GM23338 (cell line): Measurements from ENCODE around the gene ERVV-1.

Experiments used
- CREB1 ChIP-seq: fragments of 250-450 bp; sonication (Bioruptor Pico); IDR thresholded peaks from 2 replicates; pipeline ENCODE4 v1.5.0; 2020; ENCODE audit warnings: low read depth, mild to moderate bottlenecking, moderate library complexity
- CTCF ChIP-seq, 2 experiments: fragments of 200-600 bp in 1 of 2; sonication (generic) in 1 of 2; conservative IDR thresholded peaks; 2 replicates each; pipeline versions ENCODE4 v1.5.1 to v1.6.1; 2016 to 2017; ENCODE audit warnings: antibody characterized with exemption in 2 of 2, low read depth in 2 of 2, mild to moderate bottlenecking in 2 of 2, moderate library complexity in 1 of 2
- EZH2 ChIP-seq: fragments of 200-600 bp; sonication (generic); IDR thresholded peaks from one replicate; pipeline ENCODE4 v1.8.0; 2017; ENCODE audit warnings: antibody characterized with exemption, mild to moderate bottlenecking, low read depth; ENCODE audit not compliant: unreplicated experiment
- JUNB ChIP-seq: IDR thresholded peaks from one replicate; pipeline ENCODE4 v1.6.1; 2016; ENCODE audit warnings: antibody characterized with exemption; ENCODE audit not compliant: unreplicated experiment
- REST ChIP-seq: IDR thresholded peaks from one replicate; pipeline ENCODE4 v1.6.1; 2018; ENCODE audit warnings: antibody characterized with exemption; ENCODE audit not compliant: unreplicated experiment

- TF ChIP-seq CTCF (conservative IDR thresholded peaks at IDR 0.05; ENCODE audit: low read depth in 2 of 2) (no peak), CREB1 (CRISPR knock-in tag) (no peak), EZH2 (no peak), REST (no peak), JUNB (no peak)
These were observed 6.1 kb upstream of the ERVV-1 start for GRCh38 chr19:53007606-53008005.
